Measurements from ENCODE around the gene SUGP2.

The SUGP2 gene

GRCh38 chr19:18943465-18943864, 89.9 kb downstream of the SUGP2 start:
- intact Hi-C loops (cut with DNase I; ENCODE audit: low total_unique reads): loop anchor here (10.0 kb wide), 1 partner anchor 1721 kb away; the partner anchor contains the start of gene ZNF626
- no peak for DNase-seq

GRCh38 chr19:18942692-18943091, 90.6 kb downstream of the SUGP2 start:
- H3K27me3 ChIP-seq: no peaks in the 10 kb centered on the region
- no peaks in the 10 kb centered on the region for H3K9me3 ChIP-seq
- intact Hi-C loops (cut with DNase I; ENCODE audit: low total_unique reads): loop anchor here (10.0 kb wide), 1 partner anchor 1722 kb away; the partner anchor contains the start of gene ZNF626
- H3K4me3 ChIP-seq: no peak overlapping the region
- H3K36me3 ChIP-seq: peaks cover 0 to 10% (median 9%) of the 10 kb centered on the region in 3 donors
- H3K27ac ChIP-seq: no peak overlapping the region
- DNase-seq: no peak
- no peak for TF ChIP-seq CTCF (IDR thresholded peaks at IDR 0.05)
- H3K4me1 ChIP-seq: peaks cover 0 to 20% (median 13%) of the 10 kb centered on the region in 4 donors

More at GRCh38 chr19:18943465-18943864, 89.9 kb downstream of the SUGP2 start:
- no peak overlapping the region for H3K4me3 ChIP-seq
- no peaks in the 10 kb centered on the region for H3K9me3 ChIP-seq
- no peak overlapping the region for H3K27ac ChIP-seq
- peaks cover 0 to 2% (median 1%) of the 10 kb centered on the region in 3 donors for H3K36me3 ChIP-seq
- H3K27me3 ChIP-seq: no peaks in the 10 kb centered on the region
- TF ChIP-seq CTCF (IDR thresholded peaks at IDR 0.05): no peak
- H3K4me1 ChIP-seq: peaks cover 0 to 20% (median 13%) of the 10 kb centered on the region in 4 donors

- no peaks in the 10 kb centered on the region for H3K9me3 ChIP-seq
- H3K36me3 ChIP-seq: peaks cover 0 to 17% (median 10%) of the 10 kb centered on the region in 3 donors
- intact Hi-C loops (cut with DNase I; ENCODE audit: low total_unique reads): loop anchor here (10.0 kb wide), 1 partner anchor 1723 kb away; the partner anchor contains the start of gene ZNF626
- TF ChIP-seq CTCF (IDR thresholded peaks at IDR 0.05): no peak
- H3K4me1 ChIP-seq: peaks cover 0 to 20% (median 13%) of the 10 kb centered on the region in 4 donors
- no peaks in the 10 kb centered on the region for H3K27me3 ChIP-seq
- no peak for DNase-seq
- H3K4me3 ChIP-seq: peak overlapping the region; percentile 73 to 95
- peak overlapping the region in 1 of 2 donors; percentile 39 for H3K27ac ChIP-seq
Observed at GRCh38 chr19:18941628-18942354, 91.5 kb downstream of the SUGP2 start.

Measured in tibial artery (tissue), 4 donors.